HG02973 (cell line): Measurements from ENCODE around the gene USP46.
A peak's percentile ranks its signal among the peaks of the same experiment; 100 is the strongest.

Experiments used
- ATAC-seq: cut with Tn5 transposase; IDR thresholded peaks from one replicate; pipeline ENCODE4 v1.9.1; 2021; ENCODE audit warnings: moderate library complexity; ENCODE audit not compliant: unreplicated experiment

Gene USP46

DNA sequence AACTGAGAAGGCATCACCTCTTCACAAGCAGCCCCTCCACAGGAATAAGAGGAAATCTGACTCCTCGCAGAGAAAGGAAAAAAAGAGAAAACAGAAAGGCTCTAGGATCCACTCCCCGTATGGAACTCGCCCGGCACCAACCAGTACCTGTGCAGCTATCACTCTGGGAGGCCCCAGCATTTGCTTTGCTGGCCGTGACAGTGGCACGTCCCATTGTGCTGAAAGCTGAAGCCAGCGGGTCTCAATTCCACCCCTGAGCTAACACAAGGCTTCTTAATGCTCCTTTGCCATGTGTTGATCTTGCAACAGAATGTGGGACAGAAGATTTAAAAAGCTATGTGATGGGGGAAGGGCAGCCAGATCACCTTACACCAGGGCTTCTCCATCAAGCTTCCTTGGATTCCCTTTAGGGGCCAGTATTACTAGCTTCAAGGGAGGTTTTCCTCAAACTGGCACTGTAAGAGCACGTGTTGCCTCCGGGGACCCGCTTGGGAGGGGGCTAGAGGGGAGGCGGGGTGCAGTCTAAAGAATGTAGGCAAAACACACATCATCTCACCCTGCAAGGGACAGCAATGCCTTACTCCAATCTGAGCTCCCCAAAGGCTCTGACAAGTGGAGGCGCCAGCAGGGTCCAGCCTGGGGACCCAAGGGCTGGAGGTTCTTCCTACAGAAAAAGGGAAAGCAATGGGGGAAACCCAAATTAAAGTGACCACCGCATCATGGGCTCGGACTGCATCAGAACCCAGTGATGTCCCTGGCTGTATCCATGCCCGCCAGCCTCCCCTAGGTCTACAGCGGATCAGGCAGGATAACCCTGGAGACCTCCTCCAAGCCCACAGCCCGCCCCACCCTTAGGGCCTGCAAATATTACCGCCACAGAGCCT, 1.2 kb downstream of the USP46 start:
- ATAC-seq = no peak

DNA sequence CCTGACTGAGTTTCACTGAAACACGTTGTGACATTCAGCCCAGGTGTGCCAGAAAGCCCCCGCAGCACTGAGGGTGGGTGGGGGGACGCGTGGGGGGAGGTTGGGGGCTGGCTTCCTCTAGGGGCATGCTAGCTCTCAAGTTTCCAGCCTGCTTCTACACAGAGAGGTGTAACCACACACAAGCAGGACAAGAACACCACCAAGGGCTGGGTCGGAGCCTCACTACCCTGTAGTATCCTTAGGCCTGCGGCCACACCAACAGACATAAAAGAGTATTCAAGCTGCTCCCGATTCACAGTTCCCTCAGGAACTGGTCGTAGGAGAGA, 1.8 kb downstream of the USP46 start:
- ATAC-seq = no peak

DNA sequence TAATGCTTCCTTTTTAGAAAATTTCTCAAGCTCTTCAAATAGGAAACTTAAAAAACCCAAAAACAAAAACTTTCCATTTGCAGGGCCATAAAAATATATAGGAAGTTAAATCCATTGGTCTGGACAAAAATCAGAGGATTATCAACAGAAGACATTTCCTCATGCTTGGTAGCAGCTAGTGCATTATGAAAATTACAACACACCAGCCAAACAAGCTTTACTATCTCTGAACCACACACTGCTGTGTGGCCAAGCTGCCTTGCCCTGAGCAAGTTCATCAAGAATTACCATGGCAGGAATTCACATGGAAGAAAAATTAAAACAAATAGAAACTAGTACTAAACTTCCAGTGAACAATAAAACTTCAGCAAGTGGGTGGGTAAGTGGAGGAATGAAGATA, 3.6 kb downstream of the USP46 start:
- no peak for ATAC-seq

DNA sequence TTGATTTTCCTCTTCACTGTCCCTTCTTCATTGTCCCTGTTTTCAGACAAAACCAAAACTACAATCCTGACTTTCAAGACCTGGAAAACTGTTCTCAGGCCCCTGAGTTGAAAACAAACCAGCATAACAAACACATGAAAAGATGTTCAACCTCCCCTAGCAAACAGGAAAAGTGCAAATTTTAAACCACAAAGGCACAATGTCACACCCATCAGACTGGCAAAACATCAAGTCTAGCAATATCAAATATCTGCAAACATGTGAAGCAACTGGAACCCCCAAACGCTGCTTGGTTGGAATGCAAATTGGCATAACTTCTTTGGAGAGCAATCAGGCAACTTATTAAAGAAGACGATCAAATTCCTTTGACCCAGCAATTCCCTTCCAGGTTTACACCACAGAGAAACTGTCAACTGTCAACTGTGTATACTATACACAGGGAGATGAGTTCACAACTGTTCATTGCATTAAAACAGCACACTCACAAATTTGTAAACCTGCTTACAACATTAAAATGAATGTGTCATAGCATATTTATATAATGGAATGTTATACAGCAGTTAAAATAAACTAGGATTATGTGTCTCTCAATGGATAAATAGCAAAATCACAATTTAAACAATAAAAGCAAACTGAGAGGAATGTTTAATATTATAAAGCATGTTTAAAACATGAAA, 7.0 kb downstream of the USP46 start:
- no peak for ATAC-seq

DNA sequence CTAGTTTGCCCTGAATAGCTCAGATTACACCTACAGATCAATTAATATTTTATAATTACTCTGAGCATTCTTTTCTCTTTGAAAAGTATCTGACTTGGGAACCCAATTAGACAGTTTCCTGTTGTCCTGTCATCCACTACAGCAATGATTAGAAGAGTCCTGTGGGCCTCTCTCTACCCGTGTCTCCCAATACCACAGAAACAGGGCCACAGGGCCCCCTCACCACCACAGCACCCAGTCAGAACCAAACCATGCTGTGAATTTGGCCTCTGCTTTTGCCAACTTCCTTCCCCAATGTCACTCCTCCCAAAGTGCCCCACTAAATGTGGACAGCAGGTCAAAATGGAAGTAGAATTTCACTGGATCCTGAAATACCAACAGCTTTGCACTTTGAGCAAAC, 10.3 kb downstream of the USP46 start:
- ATAC-seq = no peak

DNA sequence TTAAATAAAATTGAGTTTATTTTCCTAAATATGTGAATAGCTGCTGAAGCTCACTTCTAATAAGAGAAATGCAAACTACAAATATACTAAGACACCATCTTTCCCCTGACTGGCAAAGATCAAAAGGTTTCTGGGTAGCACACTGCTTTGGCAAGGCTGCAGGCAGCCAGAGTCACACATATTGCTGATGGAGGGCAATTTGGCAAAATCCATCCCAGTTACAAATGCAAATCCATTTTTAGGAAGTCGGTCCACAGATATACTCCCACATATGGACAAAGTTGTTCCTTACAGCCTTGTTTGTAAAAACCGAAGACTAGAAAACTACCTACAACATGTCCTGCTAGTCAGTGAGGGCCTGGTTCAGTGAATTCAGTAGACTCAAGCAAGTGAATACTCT, 12.4 kb downstream of the USP46 start:
- ATAC-seq = no peak

DNA sequence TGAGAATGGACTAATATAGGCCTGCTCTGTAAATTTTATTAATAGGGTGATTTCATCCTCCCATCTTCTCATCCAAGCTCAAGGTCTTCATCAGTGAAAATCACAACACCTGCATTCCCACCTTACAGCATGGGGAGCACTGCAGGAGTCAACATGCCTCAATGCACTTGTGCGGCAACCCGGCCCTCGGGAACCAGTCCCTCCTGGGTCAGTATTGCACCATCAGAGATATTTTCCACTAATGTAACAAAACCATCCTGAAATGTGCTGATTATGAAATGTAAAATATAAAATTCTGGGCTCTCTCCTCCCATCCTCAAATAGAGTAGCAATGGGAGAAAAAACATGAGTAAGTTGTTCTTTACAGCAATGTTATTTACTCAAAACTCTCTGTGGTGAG, 13.0 kb downstream of the USP46 start:
- no peak for ATAC-seq

DNA sequence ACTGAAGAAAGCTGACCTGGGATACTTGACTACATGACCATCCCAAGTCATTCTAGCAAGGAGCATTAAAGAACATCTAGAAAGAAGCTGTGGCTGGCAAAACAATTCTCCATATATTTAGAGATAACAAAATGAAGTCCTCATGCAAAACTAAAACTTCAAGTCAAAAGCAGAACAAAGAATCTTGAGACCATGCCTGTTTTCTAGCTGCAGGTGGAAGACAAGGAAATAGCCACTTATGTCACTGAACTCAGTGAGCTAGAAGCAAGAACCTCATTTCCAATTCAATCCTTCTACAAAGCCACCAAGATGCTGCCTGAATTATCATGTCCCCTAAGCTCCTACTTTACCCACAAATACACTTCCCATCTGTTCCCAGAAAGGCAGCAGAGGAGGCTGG, 13.8 kb downstream of the USP46 start:
- no peak for ATAC-seq

DNA sequence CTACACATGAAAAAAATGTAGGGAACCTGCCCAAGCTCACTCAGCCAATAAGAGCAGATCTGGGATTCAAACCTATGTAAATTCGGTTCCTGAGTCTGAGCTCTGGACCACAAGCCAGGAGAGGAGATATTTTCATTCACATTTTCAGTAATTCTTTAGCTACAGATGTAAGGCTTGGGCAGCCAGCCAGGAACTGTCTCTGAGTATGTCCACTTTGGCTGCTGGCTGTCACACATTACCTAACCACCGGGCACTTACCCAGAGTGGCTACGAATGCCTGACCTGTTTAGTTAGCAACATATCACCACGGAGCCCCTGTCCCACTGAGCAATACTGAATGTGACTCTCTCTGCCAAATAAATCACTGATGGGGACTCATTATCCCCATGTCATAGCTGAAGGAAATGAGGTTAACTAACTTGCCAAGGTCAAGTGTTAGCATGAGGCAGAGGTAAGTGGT, 15.3 kb downstream of the USP46 start:
- ATAC-seq = peak; percentile 22

DNA sequence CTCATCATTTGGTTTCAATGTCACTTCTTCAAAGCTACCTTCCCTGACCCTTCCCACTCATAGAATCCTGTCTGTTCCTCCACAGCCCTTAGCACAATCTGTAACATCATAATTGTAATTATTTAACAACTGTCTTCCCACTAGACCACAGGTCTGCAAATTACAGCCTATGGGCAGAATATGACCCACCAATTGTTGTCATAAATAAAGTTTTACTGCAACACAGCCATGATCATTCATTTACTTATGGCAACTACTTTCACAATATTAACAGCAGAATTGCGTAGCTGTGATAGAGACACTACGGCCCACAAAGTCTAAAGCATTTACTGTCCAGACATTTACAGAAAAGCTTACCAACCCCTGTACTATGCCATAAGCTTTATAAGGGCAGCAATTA, 15.9 kb downstream of the USP46 start:
- ATAC-seq = no peak

DNA sequence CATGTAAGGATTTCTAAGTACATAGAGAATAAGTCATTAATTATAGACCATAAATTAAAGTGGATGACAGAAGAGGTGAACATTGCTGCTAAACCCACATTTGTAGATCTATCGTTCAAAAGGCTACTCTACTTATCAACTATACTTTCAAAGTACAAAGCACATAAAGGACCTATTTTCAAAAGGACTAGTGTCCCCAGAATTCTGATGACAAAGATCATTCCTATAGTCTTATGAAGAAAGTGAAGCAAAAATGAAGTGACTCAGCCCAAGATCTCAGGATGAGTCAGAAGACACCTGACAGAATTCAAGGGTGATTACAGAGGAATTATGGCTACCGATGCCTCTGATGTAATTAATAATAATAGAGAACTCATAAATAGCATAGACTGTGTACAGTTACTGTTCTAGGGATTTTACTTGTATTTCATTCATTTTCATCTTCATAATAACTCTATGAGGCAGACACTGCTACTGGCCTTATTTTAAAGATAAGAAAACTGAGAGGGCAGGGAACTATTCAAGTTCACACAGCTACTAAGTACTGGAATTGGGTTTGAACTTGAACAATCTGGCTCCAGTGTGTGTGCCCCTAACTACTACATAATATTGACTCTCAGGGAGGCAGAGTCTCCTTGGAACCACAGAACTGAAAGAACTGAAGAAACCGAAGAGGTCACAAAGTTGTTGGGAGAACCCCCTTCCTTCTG, 17.1 kb downstream of the USP46 start:
- ATAC-seq = peak; percentile 87

DNA sequence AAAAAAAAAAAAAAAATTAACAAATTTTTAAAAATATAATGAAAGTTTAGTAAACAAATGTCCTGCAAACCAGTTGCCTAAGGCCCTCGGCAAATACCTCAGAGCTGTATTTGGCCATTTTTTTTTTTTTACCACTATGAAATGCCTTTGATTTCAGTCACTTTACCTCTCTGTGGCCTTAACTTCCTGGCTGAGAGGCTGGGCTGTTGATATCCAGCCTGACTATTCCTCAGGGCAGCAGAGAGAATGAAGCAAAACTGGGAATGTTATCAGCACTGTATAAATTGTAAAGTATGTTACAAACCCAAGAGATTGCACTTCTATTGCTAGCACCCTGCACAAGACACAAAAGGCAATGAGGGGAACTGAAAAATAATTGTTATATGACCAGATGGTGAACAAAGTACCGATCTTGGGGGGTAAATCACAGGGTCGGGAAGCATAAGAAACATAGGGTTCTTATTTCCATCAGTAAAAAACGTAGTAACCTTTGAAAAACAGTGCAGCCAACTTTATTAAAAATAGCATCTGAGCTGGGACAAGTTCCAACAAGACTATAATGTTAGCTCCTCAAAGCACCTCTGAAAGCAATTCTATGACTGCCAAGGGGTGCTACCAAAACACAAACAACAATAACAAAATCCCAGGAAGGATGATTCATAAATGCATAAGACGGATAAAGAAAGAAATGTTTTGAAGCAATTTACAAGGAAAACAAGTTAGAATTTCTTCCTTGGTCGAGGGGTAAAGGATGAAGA, 18.1 kb downstream of the USP46 start:
- ATAC-seq = no peak

DNA sequence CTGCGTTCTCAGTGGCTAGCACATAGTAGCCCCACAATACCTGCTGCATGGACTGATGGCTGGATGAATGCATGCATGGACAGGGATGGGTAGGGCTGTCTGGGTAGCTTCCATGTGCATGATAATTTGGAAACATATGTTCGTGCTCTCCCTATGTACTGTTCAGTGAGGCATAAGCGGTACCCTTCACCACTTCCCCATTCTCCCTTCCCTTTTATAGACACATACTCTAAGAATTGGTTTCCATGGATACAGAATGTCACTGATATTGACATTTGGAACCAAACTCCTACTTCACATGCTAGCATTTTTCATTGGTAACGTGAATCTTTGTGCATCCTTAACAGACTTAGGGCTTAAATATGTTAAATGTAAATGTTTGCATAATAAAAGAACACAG, 20.4 kb downstream of the USP46 start:
- ATAC-seq = peak; percentile 49

DNA sequence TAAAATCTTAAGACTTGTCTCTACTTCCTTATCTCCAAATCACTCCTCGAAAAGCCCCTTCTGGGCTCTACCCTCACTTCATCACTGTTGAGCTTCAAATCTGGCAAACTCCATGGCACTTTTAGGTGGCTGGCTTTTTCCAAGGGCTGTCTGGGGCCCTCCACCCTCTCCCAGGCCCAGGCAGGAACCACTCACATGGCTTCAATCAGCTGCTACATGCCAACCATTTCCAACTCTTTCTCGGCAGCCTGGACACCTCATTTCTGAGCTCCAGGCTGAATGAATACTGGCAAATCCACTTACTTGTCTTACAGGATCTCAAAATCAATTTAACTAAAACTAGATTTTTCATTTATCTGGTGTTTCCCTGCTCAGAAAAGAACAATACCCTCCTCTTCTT, 22.0 kb downstream of the USP46 start:
- no peak for ATAC-seq

DNA sequence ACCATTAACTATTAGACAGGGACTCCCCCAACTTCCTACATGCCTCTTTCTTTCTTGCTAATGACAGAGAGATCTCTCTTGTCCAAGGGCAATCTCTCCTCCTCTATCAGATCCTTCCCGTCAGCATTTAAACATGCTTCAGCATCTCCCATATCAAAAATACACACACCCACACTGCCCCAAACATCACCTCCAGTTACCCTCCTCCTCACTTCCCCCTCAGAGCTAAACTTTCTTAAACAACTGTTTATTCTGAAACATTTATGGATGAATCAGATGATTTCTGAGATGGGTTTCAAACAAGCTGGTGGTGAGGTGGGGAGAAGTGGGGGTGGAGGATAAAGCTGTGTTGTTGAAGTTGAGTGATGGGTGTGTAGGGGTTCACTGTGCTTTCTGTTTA, 23.5 kb downstream of the USP46 start:
- no peak for ATAC-seq

DNA sequence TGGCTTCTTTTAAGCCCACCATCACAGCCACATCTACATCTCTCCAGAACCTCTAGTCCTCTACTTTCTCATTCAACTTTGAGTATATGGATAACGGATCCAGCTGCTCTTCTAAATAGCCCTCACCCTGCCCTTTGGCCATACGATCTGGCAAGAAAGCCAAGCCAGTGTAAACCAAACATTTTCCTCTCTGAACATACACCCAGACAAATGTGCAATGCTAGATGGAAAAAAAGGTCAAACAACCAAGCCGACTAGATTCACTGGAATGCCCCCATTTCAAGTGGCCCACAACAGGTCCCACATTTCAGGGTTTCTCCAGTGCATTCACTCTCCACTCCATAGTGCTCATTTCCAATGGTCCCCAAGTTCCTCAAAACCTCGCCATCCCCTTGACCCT, 24.0 kb downstream of the USP46 start:
- no peak for ATAC-seq

DNA sequence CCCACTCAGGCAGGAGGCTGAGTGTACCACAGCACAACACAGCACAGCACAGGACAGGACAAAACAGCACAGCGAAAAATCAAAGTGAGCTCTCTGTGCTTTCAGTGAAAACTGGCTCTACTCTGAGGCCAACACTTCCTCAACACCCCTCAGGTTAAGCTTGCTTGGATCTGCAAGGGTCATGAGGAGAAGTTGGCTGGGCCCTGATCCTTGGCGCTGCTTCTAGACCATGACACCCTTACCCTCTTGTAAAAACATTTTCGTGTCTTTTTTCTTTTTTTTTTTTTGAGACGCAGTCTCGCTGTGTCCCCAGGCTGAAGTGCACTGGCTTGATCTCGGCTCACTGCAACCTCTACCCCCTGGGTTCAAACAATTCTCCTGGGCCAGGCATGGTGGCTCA, 25.3 kb downstream of the USP46 start:
- no peak for ATAC-seq

DNA sequence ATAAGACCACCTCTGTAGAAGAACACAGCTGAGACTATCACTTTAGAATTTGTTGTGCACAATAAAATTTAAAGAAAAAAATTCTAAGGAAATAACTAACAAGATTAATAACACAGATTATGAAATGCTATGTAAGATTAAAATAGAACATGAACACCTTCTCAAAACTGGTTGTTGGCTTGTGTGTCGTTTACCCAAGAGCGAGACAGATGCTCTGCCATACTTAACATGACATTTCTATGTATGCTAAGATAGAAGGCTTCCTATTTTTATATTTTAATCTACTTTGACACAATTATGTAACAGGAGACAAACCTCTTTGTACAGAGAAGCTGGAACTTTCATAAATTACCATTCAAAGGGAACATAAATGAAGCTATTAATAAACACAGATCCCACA, 30.1 kb downstream of the USP46 start:
- no peak for ATAC-seq

DNA sequence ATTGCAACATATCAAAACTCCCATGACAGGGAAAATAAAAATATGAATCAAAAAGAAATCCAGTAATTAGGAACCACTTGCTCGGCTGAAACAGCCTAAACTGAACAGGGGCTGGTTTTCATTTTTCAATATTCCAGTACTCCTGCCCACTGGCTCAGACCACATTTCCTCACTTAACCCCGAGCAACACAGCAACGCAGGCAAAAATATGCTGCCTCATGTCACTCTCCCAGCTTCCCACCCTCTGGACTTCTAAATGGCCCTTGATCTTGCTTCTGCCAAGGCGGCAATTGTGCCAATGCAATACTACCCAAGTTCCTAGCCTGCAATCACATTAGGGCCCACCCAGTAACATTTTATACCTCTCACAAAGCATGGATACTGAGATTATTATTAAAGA, 30.6 kb downstream of the USP46 start:
- no peak for ATAC-seq

DNA sequence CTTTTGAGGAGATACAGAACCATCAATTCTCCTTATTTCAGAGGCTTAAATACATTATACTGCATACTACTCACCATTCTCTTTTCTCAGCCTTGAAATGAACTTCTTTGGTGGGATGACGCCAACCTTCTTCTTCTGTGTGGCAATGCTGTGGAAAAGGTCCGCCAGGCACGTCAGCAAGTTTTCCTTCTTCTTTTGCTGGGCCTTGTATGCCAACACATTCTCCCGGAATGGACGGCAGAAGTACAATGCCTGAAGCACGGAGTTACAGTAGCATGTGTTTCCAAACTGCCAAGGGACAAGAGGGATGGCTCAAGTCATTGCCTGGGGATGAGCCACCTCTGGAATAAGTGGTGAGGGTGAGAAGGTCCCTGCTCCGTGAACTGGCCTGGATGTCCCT, 31.2 kb downstream of the USP46 start:
- ATAC-seq = no peak

DNA sequence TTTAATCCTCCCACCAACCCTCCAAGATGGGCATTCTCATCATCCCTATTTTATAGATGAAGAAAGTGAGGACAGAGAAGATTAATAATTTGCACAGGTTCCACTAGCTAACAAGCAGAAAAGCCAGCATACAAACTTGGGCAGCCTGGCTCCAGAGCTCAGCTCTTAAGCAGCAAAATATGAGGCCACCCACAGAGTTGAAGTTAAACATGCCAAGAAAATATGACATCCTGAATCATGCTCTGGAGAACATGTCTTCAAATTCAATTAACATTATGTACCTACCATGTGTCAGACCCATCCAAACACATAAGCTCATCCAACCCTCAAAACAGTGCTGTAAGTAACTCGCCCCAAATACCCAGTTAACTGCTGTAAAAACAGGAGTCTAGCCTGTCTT, 33.9 kb downstream of the USP46 start:
- no peak for ATAC-seq
